HG03066 (cell line): ENCODE data around the gene RALGPS1.
"Not testable (repeated sequence)": the region's sequence is repeated elsewhere in the genome, so short reads cannot be mapped to it uniquely, and the experiment has no call there.

Source experiments
- ATAC-seq: cut with Tn5 transposase; IDR thresholded peaks from one replicate; pipeline ENCODE4 v1.9.1; 2021; ENCODE audit warnings: low read depth; ENCODE audit not compliant: unreplicated experiment

Gene RALGPS1

DNA sequence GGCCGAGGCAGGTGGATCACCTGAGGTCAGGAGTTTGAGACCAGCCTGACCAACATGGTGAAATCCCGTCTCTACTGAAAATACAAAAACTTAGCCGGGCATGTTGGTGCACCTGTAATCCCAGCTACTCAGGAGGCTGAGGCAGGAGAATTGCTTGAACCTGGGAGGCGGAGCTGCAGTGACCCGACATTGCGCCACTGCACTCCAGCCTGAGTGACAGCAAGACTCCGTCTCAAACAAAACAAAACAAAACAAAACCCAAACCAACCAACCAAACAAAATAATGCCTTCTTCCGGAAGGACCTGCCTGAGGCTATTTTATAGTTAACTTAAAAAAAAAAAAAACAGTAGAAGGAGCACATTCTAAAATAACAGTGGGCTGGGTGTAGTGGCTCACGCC lies 103.4 kb downstream of the RALGPS1 start:
- not testable (repeated sequence) for ATAC-seq

DNA sequence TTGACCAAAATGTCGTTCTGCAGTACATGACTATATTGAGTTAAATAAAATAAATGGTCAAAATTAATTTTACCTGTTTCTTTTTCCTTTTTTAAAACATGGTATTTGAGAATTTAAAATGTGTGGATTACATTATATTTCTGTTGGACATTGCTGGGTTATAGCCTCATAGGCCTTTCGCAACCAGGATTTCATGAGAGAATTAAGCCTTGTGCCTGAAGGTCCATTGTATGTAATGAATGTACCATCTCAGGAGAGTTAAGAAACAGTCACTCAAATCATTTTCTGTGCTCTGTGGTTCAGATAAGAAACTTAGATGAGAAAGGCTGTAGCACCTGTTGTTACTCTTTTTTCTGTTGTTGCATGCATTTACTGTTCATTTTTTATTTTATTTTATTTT lies 104.4 kb downstream of the RALGPS1 start:
- no peak for ATAC-seq

DNA sequence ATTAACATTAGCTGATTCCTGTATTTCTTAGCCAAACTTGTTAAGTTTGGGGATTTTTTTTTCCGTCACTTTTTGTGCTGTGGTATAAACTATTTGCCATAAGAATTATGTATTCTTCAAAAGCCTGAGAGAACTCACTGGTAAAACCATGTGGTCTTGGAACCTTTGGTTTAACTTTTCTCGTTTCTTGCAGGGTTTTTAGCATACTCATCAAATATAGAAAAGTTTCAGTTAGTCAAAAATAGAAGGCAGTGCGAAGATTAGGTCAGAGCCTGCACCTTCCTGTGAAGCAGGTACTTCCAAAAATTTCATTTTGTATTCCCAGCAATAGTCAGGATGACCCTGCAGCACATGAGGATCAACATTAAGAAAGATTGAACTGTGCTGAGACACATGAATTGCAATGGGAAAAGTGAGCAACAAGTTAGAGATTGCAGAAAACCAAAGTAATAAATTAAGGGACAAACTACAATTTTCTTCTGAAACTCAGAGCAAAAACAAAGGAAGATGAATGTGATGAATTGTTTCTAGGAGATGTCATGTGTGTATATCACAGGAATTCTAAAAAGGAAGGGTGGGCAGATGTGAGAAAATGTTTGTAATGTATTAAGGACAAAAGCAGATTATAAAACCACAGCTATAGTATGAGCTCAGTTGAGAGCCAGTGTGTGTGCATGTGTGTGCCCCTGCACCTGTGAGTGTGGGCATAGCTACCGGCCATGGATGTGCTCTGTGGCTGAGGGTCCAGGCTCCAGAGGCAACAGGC lies 105.6 kb downstream of the RALGPS1 start:
- ATAC-seq: no peak

DNA sequence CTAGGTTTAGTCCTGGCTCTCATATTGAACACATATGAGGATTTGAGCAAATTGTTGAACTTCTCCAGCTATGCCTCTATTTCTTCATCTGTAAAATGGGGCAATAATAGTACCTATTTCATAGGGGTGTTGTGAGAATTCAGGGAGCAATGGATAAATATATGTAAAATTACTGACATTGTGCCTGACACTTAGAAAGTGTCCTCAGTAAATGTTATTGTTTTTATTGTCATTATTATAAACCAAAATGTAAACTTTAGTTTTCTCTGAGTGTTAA lies 106.2 kb downstream of the RALGPS1 start:
- no peak for ATAC-seq

DNA sequence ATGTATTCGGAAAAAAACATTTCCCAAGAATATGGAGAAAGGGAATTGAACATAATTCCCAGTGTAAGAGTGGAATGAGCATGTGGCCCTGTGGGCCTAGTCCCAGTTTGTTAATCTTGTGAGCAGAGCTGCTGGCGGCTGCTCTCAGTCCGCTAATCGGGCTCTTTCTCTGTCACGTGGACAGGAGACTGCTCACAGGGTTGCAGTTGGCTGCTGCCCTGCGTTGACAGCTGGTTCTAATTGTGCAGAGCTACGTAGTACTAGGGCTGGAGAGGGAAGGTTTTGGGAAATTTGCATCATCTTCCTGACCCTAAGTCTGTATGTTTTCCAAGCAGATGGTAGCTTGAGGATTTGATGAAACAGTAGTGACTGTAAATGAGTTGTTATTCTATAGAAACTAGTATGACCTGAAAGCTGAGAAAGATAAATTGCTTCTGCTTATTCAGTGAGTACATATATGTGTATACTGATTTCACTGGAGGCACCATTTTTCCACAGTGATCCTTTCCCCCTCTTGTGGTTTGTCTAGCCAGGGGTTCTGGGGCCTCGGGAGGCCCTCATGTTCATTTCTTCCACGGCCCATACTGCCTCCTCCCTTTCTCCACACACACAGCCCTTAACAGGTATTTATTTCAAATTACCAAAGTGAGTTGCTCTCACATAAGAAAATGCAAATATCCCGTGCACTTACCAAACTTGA lies 107.2 kb downstream of the RALGPS1 start:
- ATAC-seq: no peak

DNA sequence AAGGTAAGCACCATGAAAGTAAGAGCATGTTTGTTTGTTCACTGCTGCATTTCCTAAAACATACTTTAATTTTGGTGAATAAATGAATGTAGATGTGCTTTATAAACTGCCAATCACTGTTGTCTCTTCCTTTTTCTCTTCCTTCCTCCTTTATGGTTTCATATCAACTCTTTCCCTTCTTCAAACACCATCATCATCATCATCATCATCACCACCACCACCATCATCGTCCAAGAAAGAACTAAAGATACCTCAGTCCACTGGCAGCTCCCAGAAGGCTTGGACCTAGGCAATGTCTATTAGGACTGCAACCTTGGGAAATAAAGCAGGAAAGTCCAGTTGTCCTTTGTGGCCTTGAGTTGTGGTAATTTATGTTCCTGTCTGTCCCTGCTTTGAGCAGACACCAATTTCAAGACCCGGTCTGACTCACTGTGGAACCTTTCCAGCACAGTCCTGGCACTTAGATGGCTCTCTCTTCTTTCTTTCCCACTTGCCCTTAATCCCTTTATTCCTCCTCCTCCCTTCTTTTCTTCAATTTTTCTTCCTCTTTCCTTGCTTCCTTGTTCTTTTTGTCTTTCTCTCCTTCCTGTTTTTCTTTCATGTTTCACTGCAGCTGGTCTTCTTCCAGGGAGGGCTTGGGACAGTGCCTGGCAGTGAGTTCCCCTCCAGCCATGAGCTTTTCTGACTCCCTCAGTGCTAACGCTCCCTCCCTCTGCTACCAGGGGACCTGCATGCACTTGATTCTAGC lies 108.5 kb downstream of the RALGPS1 start:
- ATAC-seq: no peak

DNA sequence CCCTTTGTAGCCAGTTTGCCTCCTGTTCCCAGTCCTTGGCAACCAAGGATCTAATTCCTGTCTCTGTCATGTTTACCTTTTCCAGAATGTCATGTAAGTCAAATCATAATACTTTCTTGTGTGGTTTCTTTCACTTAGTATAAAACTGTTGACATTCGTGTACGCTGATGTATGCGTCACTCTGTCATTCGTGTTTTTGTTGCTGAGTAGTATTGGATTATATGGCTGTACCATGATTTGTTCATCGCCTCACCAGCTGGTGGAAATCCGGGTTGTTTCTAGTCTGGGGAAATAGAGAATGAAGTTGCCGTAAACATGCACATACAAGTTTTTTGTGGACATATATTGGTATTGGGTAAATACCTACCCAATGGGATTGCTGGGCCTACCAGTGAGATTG lies 110.5 kb downstream of the RALGPS1 start:
- no peak for ATAC-seq

DNA sequence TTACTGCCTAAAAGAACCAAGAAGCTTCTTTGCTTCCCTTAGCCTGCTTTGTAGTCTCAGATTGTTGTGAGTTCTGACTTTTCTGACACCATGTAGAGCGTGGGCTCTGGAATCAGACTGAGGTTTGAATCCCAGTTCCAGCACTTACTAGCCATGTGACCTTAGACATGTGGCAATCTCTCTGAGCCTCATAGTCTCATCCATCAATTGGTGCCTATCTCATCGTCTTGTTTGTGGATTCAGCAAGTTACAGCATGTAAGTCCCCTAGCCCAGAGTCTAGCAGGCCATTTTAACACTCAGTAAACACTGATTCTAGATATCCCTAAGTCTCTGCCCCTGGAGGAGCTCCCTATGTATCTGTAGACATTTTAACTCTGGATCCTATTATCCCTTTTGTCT lies 113.1 kb downstream of the RALGPS1 start:
- ATAC-seq: no peak

DNA sequence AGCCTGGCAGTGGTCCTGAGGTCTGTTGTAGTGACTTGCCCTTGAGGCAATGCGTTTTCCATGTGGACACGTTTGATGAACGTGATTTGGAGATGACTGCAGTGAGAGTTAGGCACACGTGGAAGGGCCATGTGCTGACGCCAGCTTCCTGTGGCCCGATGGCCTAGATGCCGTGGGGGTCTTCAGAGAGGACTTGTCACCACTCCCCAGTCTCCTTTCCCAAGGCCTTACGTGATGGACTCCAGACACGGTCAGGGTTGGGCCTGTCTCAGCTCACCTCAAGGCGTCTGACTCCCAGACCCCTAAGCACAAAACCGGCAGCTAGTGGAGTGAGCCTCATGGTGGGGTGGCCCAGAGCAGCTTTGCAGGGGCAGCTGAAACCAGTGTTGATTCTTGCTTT lies 115.0 kb downstream of the RALGPS1 start:
- no peak for ATAC-seq

DNA sequence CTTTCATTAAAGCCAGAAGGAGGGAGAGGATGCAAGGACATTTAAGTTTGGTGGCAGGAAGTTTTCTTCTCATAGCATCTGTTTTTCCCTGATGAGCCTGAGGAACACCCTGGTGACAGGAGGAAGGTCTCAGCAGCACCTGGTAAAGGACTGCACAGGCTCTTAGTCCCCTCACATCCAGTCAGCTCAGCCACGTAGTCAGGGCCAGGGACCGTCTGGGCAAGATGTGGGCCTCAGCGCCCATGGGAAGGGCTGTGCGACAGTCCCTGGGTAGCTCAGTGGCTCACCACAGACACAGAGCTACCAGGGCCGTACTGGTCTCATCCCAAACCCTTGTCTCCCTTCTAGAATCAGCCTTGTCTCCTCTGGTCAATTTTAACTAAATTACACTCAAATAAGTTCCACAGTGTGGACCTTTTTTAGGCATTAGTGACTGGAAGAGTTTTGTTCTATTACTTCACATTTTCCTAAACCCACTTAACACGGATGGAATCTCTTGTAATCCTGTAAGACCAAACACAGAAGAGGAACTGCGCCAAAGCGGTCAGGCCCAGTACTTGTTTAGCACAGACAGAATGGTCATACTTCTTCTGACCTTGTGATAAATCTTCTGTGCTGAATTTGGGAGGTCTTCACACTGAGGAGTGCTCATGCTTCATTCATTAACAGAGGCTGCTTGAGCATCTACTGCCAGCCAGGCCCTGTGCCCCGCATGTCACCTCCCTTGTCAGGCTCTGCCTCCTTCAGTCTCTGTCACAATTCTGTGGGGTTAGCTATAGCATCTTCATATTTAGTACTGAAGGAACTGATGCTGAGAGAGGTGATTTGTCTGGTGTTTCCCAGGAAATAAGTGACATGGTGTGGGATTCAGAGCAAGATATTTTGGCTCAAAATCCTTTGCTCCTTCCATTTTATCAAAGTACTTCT lies 116.5 kb downstream of the RALGPS1 start:
- no peak for ATAC-seq

DNA sequence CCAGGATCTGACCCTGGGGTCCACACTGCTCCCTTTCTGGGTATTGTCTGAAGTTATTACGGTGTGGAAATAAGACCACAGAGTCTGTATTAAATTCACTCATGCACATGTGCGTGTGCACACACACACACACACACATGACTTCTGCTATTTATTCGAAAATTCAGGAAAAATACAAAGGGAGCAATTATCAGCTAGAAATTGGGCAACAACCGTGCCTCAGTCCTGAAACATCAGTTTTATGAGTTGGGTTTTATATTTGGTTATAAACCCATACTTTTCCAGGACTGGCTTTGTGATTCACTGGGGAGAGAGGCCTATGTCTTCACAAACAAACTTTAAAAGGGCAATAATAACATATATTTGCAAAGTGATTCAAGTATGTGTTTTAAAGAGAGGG lies 117.7 kb downstream of the RALGPS1 start:
- ATAC-seq: no peak

DNA sequence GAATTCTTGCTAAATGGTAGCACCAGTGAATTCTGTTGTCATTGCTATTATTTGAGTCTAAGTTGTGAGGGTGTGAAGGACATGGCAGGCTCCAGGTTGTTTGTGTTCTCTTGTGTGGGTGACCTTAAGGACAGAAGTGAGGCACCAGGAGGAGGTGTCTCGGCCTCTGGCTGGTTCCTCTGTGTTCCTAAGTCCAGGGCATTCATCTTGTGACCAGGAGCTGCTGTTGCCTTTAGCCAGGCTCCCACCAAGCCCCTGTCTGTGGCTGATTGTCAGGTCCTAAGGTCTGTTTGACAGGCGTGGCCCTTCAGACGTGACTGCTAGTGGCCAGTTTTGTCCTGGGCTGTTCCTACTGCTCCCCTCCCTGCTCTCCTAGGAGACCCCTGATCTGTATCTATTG lies 118.5 kb downstream of the RALGPS1 start:
- ATAC-seq: no peak

DNA sequence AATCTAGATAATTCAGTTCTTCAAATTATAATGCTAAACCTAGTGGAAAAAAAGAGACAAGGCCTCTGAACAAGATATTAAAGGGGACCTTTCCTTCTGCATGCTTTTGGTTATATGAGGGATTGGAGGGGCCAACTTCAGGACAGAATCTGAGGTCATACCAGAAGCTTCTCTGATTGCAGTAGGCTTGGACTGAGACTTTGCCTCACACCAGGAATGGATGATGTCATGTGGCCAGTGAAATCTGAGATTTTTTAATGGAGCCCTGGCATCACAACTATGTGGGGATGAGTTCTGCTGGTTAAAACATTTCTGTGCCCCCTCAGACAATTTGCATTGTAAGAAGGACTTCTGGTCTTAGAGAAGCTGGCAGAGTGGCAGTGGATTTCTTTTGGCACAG lies 119.2 kb downstream of the RALGPS1 start:
- no peak for ATAC-seq

DNA sequence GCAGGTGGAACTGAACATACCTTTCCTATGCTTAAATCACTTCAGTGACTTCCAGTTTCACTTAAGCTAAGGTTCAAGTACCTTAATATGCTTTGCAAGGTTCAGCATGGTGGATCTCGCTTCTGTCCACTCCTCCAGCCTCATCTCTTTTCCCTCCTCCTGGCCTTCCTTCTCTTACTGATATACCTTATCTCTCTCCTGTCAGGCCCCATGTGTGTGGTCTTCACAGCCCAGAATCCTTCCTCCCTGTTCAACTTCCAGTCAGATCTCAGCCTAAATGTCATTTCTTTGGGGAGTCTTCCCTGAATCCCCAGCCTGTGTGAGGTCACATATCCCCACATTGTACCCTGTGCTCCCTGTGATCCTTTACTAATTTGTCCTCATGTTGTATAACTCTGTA lies 120.1 kb downstream of the RALGPS1 start:
- ATAC-seq: no peak

DNA sequence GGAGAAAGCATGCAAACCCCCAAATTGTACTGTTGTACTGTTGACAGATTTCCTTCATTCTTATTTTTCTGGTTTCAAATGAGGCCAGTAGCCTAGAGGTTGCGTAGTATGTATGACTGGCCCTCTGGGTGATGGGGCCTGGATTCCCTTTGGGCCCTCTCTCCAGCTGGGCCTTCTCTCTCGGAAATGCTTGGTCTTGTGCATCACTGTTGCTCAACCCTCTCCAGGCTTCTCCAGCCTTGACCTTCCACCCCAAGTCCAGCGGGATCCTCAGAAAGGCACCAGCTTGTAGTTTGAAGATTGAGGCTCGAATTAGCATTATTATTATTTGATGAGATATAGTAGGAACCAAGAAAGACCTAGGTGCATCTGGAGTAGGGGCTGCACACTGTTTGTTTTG lies 120.8 kb downstream of the RALGPS1 start:
- ATAC-seq: no peak

DNA sequence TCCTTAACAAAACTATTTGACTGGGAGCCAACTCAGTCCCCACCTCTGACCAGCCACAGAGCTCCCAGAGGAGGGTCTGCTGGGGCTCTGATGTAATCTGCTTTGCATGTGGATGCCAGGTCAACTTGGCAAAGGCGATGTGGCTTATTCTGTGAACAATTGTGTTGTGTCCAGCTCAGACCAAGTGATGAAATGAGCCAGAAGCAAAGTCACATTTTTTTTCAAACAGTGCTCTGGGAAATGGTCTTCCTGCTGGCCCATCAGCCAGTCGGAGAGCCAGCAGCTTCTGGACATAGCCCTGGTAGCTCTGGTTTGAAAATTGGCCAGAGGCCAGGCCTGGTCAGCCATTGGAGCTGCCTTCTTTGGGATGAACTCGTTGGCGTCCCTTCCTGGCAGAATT lies 121.4 kb downstream of the RALGPS1 start:
- ATAC-seq: no peak

DNA sequence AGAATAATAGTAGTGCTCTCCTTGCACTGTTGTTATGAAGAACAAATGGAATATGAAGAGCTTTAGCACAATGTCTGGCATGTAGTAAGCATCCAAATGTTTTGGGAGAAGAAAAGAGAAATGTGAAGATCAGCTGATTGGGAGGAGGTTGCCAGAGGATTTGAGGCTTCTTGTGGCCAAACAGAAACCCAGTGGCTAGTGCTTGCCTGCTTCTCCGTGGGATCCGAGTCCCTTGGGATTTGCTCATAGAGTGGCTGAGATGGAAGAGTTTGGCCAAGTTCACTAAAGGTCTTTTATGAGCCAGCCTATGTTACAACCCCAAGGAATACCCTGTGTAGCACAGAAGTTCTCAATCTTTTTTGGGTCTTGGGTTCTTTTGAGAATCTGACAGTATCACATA lies 121.9 kb downstream of the RALGPS1 start:
- no peak for ATAC-seq

DNA sequence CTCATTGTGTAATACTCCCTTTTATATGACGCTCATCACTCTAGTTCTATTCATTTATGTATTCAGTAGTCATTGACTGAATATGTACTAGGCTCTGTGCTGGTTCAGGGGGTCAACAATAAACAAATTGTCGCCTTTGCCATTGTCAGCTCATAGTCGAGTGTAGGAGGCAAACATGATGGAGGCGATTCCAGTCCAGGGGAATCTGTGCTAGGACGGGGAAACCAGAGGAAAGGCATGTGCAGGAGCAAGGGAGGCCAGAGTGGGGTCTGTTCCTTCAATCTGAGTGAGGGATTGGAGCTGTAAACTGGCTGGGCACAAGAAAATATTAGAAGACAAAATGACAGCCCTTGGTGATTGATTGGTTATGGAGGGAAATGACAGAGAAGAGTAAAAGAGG lies 123.9 kb downstream of the RALGPS1 start:
- no peak for ATAC-seq

DNA sequence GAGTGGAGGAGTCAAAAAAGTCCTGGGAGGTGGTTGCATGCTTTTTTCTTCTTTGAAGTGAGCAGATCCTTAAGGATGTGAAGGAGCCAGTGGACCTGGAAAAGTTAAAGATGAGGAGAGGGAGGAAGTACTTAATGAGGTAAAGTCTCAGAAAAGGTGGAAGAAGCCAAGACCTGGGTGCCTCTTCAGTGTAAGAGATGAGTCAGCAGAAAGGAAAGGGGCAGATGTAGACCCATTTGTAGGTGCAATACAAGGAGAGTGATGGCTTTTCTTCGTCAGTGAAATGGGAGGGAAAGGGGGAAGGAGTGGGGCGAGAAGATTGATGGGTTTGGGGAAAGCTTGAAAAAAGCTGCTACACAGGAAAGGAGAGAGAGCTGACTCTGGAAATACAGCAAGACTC lies 124.9 kb downstream of the RALGPS1 start:
- no peak for ATAC-seq

DNA sequence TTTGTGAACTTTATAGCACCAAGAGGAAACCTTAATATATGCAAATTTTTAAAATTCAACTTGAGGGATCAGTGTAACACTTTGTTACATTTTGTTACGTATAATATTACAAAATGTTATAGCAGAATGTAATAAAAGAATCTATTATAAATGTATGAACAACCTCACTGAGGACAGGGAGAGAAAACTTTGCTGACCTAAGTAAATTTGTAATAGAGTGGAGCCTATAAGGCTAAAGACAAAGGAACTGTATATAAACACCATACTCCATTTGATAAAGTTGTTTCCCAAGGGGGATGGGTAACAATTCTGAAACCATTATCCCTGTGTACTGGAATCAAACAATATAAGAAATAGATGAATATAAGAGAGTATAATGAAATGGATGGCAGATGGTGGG lies 130.6 kb downstream of the RALGPS1 start:
- no peak for ATAC-seq

DNA sequence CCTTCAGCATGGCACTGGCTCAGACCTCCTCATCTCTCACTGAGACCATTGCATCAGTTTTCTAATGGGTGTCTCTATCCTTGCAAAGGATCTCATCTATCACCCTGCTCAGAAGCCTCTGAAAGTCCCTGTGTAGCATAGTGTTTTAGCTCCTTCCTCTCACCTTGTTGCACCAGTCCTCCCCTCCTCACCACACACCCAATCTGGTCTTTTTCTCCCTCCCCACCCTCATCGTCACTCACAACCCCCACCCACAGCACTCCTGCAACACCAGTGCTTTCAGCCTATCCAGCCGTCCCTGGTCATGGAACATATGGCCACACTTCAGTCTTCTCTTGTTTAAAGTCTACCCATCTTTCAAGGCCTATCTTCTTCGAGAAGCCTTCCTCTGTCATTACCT lies 133.4 kb downstream of the RALGPS1 start:
- no peak for ATAC-seq
